ENCODE measurements around the gene CRKL.

The CRKL gene

DNA sequence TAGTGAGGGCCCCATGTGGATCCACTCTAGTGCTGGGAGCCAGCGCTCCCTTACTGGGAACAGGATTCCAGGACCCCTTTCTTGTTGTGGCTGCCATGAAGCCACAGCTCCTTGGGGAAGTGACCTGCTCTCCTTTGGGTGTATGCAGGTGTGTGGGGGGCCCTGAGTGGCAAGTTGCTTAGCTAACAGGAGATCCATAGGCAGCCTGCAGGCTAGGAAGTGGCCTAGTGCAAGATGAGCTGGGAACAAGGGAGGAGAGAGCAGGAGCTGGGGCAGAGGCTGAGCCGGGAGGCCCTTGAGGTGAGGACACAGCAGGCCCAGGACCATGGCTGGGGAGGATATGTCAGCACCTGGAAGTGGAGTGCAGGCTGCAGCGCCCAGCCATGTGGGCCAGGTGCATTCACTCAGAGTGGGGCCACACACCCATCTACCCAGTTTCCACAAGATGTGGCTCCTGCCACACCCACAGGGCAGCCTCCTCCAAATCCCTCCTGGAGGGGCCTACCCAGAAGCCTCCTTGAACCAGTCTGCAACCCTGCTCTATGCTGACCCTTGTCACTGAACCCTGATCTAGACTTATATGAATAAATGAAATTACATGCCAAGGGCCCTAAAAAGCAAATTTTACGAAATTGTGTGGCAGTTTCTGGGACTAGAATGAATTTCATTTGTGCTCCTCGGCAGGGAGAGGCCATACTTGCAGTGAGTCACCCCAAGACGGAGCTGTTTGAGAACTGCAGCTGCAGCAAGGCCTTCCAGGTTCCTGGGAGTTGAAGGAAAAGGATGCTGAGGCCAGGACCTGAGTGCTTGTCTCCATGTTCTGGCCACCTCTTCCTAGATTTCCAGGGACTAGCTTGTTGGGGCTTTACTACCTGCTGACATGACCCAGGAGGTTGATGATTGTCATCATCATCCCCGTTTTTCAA, 81.5 kb downstream of the CRKL start:
- DNase-seq, result no peak

DNA sequence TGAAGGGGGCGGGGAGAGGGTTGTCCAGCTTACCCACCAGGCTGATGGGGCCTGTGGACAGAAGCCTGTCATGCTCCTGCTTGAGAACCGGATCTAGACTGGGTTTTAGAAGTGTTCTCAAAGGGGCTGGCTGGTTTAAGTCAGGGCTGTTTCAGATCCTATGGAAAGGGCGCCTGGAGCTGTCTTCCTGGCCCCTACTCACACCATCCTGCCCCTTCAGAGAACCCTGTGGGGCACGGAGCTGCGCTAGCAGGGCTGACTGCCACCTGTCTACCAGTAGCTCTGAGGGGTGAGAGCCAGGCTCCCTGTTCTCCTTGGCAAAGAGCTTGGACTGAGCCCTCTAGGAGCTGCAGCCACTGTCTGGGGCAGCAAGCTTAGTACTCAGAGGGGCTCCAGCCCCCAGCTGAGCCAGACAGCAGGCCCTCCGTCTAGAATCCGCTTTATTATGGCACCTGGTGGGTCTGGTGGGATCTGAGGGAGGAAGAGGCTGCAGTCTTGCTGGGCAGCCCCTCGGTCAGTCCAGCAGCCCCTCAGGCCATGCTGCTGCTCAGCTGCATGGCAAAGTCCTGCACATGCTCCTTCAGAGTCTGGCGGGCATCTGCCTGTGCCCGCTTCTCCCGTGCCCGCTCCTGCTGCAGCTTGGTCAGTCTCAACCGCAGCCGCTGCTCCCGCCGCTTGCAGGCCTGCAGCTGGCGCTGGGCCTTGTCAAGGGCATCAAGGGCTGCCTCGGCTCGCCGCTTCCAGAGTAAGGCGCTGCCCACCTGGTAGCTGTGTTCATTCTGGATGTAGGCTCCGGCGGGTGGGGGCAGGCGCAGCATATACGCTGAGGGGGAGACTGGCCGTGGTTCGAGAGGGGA, 82.4 kb downstream of the CRKL start:
- DNase-seq, result no peak

DNA sequence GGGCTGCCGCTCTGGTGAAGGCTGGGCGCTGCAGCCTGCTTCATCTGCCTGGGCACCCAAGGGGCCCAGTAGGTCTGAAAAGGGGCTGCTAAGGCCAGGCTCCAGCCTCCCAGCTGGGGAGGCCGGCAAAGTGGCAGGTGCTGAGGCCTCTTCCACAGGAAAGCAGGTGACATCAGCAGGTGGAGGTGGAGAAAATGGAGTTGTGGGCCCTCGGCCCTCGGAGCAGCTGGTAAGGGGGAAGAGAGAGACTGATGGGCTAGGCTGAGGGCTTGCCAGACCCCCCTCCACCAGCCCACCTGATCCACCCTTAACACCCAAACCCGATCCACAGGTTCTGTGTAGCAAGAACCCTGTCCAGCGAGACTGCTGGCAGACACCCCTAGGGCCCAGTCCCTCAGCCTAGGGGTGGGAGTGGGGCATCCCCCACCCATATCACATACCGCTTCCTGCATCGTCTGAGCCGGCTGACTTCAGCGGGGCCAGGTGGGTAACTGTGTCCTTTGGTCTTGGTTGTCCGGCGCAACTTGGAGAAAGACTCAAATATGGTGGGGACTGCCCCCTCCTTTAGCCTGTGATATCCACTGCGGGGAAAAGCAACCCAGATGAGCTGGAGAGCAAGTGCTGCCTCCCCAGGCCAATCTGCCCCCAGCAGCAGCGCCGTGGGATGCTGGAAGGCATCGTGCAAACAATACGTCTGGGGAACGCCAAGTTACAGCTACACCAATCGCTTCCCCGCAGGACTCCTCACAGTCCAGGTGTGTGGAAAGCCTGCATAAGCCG, 83.2 kb downstream of the CRKL start:
- DNase-seq, result no peak

DNA sequence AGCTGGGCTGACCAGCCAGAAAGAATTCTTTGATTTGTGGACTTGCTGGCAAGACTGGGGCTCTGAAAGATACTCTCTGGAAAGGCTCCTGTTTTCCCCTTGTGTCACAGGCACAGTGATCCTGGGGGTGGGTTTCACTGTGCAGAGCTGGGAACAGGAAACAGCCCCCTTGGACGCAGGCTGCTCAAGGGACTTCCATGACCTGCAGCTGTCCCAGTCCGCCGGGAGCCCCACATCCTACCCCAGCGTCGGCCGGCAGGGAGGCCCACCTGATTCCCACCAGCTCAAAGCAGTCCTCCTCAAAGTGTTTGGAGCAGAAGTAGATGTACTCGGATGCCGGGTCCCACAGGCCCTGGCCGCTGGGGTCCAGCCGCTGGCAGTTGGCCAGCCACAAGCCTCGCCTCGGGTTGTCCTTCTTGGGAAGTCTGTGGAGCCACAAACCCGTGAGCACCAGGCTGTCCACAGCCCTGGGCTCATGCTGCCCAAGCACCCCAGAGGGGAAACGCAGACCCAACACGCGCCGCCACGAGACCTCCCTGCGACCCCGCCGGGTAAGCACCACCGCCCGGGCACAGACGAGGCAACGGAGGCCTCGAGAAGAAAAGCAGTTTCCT, 83.9 kb downstream of the CRKL start:
- DNase-seq, result no peak

DNA sequence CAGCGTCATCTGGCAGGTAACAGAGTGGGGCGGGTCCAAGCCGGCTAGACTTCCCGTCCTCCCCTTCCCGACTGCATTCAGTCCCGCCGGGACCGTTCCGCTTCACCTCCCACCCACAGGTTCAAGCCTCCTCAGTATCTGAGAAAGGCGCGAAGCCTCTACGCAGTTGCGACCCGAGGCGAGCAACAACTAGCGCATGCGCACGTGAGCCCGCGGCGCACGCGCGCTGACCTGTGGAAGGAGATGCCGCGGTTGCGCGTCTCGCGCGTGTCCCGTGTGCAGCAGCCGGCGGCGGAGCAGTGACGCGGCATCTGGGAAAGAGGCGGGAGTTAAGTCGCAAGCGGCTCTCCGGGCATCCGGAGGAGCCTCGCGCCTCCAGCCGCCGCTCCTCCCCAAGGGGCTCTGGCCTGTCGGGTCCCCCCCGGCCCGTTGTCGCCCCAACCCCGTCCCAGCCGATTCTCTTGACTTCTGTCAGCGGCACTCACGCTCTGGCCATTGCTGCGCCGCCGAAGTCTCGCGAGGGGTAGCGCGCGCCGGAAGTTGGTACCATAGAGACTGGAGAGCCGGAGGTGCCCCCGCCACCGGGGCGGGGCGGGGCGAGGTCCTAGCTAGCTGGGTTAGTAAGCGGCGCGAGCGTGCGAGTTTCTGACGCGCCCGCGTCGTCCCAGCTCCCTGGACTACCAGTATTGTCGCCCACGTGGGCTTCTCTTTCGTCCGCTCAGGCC, 84.6 kb downstream of the CRKL start, which contains the start of gene THAP7:
TSS of gene THAP7 (minus strand) at position 518 of the 725 bp plus-strand sequence. CDS start at position 311, 207 bp downstream.
- peak; percentile 92 for DNase-seq
